ENCODE measurements around the gene RGS11. TPM values are rescaled to one million over a fixed set of nuclear protein-coding genes. Genes with fewer than 3 reads are reported as not detected.

Gene RGS11
- polyA plus RNA-seq, 1 donor from 2014 or later: 3.5 TPM

- H3K79me2 ChIP-seq (replicated peaks; ENCODE audit: insufficient read depth, low read length): no peaks in the 10 kb centered on the region
- H3K36me3 ChIP-seq (ENCODE audit: insufficient read depth, low read length): no peaks in the 10 kb centered on the region
- TF ChIP-seq SMC3 (conservative IDR thresholded peaks at IDR 0.05; ENCODE audit: poor library complexity) (no peak), EP300 (conservative IDR thresholded peaks at IDR 0.05; ENCODE audit: poor library complexity, severe bottlenecking) (no peak), TAF1 (IDR thresholded peaks at IDR 0.05; ENCODE audit: low read depth) (no peak), REST (IDR thresholded peaks at IDR 0.05; ENCODE audit: borderline replicate concordance) (no peak)
- no peaks in the 10 kb centered on the region for H3K27me3 ChIP-seq (ENCODE audit: insufficient read depth, low read depth, low read length)
- H3K4me3 ChIP-seq (ENCODE audit: low read length): no peak overlapping the region
- H3F3A ChIP-seq (ENCODE audit: insufficient read depth, low read length, poor library complexity, severe bottlenecking): no peaks in the 10 kb centered on the region
- H3K9me2 ChIP-seq (ENCODE audit: insufficient read depth, low read length): no peaks in the 10 kb centered on the region
- no peak overlapping the region for H3K4me2 ChIP-seq (ENCODE audit: low read length)
- no peaks in the 10 kb centered on the region for H3K9me3 ChIP-seq (ENCODE audit: low read length)
- no peak overlapping the region for H3K27ac ChIP-seq (ENCODE audit: low read length)
- no peaks in the 10 kb centered on the region for H4K20me1 ChIP-seq (ENCODE audit: insufficient read depth)
- H3K9ac ChIP-seq (ENCODE audit: low read length): no peak overlapping the region
- H2AFZ ChIP-seq (ENCODE audit: low read depth, low read length): no peak overlapping the region
Measured at GRCh38 chr16:314351-314750, 38.6 kb upstream of the RGS11 start.

DNA sequence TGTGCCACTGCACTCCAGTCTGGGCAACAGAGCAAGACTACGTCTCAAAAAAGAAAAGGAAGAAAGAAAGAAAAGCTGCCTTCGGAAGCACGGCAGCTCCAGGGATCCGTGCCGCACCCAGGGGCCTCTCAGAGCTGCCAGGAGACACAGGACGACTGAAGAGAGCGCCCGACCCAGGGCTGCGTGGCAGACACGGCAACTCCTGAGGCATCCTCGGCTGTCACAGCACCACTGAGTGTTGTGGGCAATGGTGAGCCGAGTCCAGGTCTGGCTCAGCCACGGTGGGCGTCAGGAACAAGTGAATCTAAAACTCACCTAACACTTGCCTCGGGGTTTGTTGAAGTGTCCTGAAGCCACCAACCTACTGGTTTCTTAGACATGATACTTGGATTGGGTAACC lies 36.0 kb upstream of the RGS11 start:
- Histone ChIP-seq H3K79me2 (replicated peaks; ENCODE audit: insufficient read depth, low read length) (no peaks in the 10 kb centered on the region), H3K9me2 (ENCODE audit: insufficient read depth, low read length) (no peaks in the 10 kb centered on the region)

GRCh38 chr16:309476-309875 lies 33.7 kb upstream of the RGS11 start:
- Histone ChIP-seq H3K9me3 (ENCODE audit: low read length) (no peaks in the 10 kb centered on the region), H3K36me3 (ENCODE audit: insufficient read depth, low read length) (no peaks in the 10 kb centered on the region), H3K9ac (ENCODE audit: low read length) (no peak overlapping the region), H3K79me2 (replicated peaks; ENCODE audit: insufficient read depth, low read length) (no peaks in the 10 kb centered on the region), H3K9me2 (ENCODE audit: insufficient read depth, low read length) (no peaks in the 10 kb centered on the region), H4K20me1 (ENCODE audit: insufficient read depth) (no peaks in the 10 kb centered on the region), H2AFZ (ENCODE audit: low read depth, low read length) (no peak overlapping the region), H3K4me3 (ENCODE audit: low read length) (no peak overlapping the region), H3F3A (ENCODE audit: insufficient read depth, low read length, poor library complexity, severe bottlenecking) (no peaks in the 10 kb centered on the region), H3K27me3 (ENCODE audit: insufficient read depth, low read depth, low read length) (no peaks in the 10 kb centered on the region), H3K27ac (ENCODE audit: low read length) (no peak overlapping the region), H3K4me2 (ENCODE audit: low read length) (no peak overlapping the region)
- TF ChIP-seq EP300 (conservative IDR thresholded peaks at IDR 0.05; ENCODE audit: poor library complexity, severe bottlenecking): no peak
- no peak for TF ChIP-seq MXI1 (conservative IDR thresholded peaks at IDR 0.05; ENCODE audit: poor library complexity, severe bottlenecking)
- TF ChIP-seq SMC3 (conservative IDR thresholded peaks at IDR 0.05; ENCODE audit: poor library complexity): no peak
- no peak for TF ChIP-seq RAD21 (conservative IDR thresholded peaks at IDR 0.05)
- no peak for TF ChIP-seq TAF1 (IDR thresholded peaks at IDR 0.05; ENCODE audit: low read depth)
- no peak for TF ChIP-seq EZH2 (IDR thresholded peaks at IDR 0.05; ENCODE audit: borderline replicate concordance, insufficient read depth, low read length, poor library complexity, severe bottlenecking)
- no peak for TF ChIP-seq REST (IDR thresholded peaks at IDR 0.05; ENCODE audit: borderline replicate concordance)
- TF ChIP-seq POLR2AphosphoS5 (IDR thresholded peaks at IDR 0.05): no peak
- TF ChIP-seq, protein P1, sequence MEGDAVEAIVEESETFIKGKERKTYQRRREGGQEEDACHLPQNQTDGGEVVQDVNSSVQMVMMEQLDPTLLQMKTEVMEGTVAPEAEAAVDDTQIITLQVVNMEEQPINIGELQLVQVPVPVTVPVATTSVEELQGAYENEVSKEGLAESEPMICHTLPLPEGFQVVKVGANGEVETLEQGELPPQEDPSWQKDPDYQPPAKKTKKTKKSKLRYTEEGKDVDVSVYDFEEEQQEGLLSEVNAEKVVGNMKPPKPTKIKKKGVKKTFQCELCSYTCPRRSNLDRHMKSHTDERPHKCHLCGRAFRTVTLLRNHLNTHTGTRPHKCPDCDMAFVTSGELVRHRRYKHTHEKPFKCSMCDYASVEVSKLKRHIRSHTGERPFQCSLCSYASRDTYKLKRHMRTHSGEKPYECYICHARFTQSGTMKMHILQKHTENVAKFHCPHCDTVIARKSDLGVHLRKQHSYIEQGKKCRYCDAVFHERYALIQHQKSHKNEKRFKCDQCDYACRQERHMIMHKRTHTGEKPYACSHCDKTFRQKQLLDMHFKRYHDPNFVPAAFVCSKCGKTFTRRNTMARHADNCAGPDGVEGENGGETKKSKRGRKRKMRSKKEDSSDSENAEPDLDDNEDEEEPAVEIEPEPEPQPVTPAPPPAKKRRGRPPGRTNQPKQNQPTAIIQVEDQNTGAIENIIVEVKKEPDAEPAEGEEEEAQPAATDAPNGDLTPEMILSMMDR (IDR thresholded peaks at IDR 0.05; ENCODE audit: poor library complexity, severe bottlenecking): no peak

More for the DNA sequence above, 36.0 kb upstream of the RGS11 start:
- H2AFZ ChIP-seq (ENCODE audit: low read depth, low read length): no peak overlapping the region
- H3K4me2 ChIP-seq (ENCODE audit: low read length): no peak overlapping the region
- H3F3A ChIP-seq (ENCODE audit: insufficient read depth, low read length, poor library complexity, severe bottlenecking): no peaks in the 10 kb centered on the region
- TF ChIP-seq EZH2 (IDR thresholded peaks at IDR 0.05; ENCODE audit: borderline replicate concordance, insufficient read depth, low read length, poor library complexity, severe bottlenecking): no peak
- no peaks in the 10 kb centered on the region for H3K36me3 ChIP-seq (ENCODE audit: insufficient read depth, low read length)
- no peaks in the 10 kb centered on the region for H3K9me3 ChIP-seq (ENCODE audit: low read length)
- no peak overlapping the region for H3K9ac ChIP-seq (ENCODE audit: low read length)
- H3K27me3 ChIP-seq (ENCODE audit: insufficient read depth, low read depth, low read length): no peaks in the 10 kb centered on the region
- H3K27ac ChIP-seq (ENCODE audit: low read length): no peak overlapping the region
- H4K20me1 ChIP-seq (ENCODE audit: insufficient read depth): no peaks in the 10 kb centered on the region
- H3K4me3 ChIP-seq (ENCODE audit: low read length): no peak overlapping the region

All from neural cell (in vitro differentiated cells).